GM12878 (cell line): ENCODE results near the gene EFNB2. TPM values are rescaled to one million over a fixed set of nuclear protein-coding genes. Genes with fewer than 3 reads are reported as not detected.

Experiments used
- CHD1 ChIP-seq: IDR thresholded peaks from 2 replicates; pipeline ENCODE4 v1.6.1; 2012; ENCODE audit warnings: low read depth, low read length, improper control_type of control experiment
- CREM ChIP-seq: IDR thresholded peaks from 2 replicates; pipeline ENCODE4 v1.6.1; 2014; ENCODE audit warnings: antibody characterized with exemption, low read depth
- HDGF ChIP-seq: fragments of 450-650 bp; IDR thresholded peaks from 2 replicates; pipeline ENCODE4 v1.6.1; 2016; ENCODE audit warnings: antibody characterized with exemption
- IKZF2 ChIP-seq, 2 experiments: fragments of 450-650 bp; IDR thresholded peaks; 2 replicates each; pipeline ENCODE4 v1.6.1; 2017; ENCODE audit warnings: mild to moderate bottlenecking in 2 of 2, moderate library complexity in 2 of 2
- JUND ChIP-seq: IDR thresholded peaks from 2 replicates; pipeline ENCODE4 v1.6.1; 2012; ENCODE audit warnings: low read depth, mild to moderate bottlenecking, low read length, improper control_type of control experiment, moderate library complexity
- KAT2A ChIP-seq: conservative IDR thresholded peaks from 2 replicates; pipeline ENCODE4 v1.6.1; 2011; ENCODE audit warnings: low read depth, low read length; ENCODE audit not compliant: control insufficient read depth
- KDM1A ChIP-seq: fragments of 200-600 bp; sonication (generic); IDR thresholded peaks from 2 replicates; pipeline ENCODE4 v1.6.1; 2016; ENCODE audit warnings: borderline replicate concordance
- KLF5 ChIP-seq: fragments of 450-650 bp; IDR thresholded peaks from 2 replicates; pipeline ENCODE4 v1.6.1; 2014; ENCODE audit warnings: mild to moderate bottlenecking; ENCODE audit not compliant: partially characterized antibody
- MYB ChIP-seq: fragments of 150-350 bp; IDR thresholded peaks from 2 replicates; pipeline ENCODE4 v1.6.1; 2014; ENCODE audit warnings: mild to moderate bottlenecking, low read depth, low read length, borderline replicate concordance
- POLR2A ChIP-seq: IDR thresholded peaks from 2 replicates; pipeline ENCODE4 v1.6.1; 2011; ENCODE audit warnings: low read depth, mild to moderate bottlenecking, low read length
- POLR2AphosphoS2 ChIP-seq: IDR thresholded peaks from 2 replicates; pipeline ENCODE4 v1.6.1; 2011; ENCODE audit warnings: low read depth, mild to moderate bottlenecking, low read length, improper control_type of control experiment, moderate library complexity
- POLR2AphosphoS5 ChIP-seq: IDR thresholded peaks from 2 replicates; pipeline ENCODE4 v1.6.1; 2011; ENCODE audit warnings: mild to moderate bottlenecking, low read length, inconsistent platforms
- SIX5 ChIP-seq: IDR thresholded peaks from 2 replicates; pipeline ENCODE4 v1.6.1; 2011; ENCODE audit warnings: mild to moderate bottlenecking, low read depth, low read length, moderate library complexity; ENCODE audit not compliant: severe bottlenecking
- SMC3 ChIP-seq: IDR thresholded peaks from 2 replicates; pipeline ENCODE4 v1.6.1; 2011; ENCODE audit warnings: low read length, improper control_type of control experiment, borderline replicate concordance
- SREBF1 ChIP-seq: IDR thresholded peaks from 2 replicates; pipeline ENCODE4 v1.6.1; 2012; ENCODE audit warnings: mild to moderate bottlenecking, low read length
- TCF3 ChIP-seq: IDR thresholded peaks from 2 replicates; pipeline ENCODE4 v1.6.1; 2012; ENCODE audit warnings: low read depth, mild to moderate bottlenecking, low read length, borderline replicate concordance; ENCODE audit not compliant: insufficient read depth
- TCF7 ChIP-seq: IDR thresholded peaks from 2 replicates; pipeline ENCODE4 v1.6.1; 2014; ENCODE audit warnings: antibody characterized with exemption, borderline replicate concordance
- YBX1 ChIP-seq: fragments of 450-650 bp; IDR thresholded peaks from 2 replicates; pipeline ENCODE4 v1.6.1; 2016; ENCODE audit warnings: antibody characterized with exemption
- ZBED1 ChIP-seq: IDR thresholded peaks from 2 replicates; pipeline ENCODE4 v1.6.1; 2016; ENCODE audit warnings: borderline replicate concordance
- ZSCAN29 ChIP-seq: fragments of 450-650 bp; IDR thresholded peaks from 2 replicates; pipeline ENCODE4 v1.6.1; 2017; ENCODE audit warnings: mild to moderate bottlenecking, moderate library complexity
- polyA plus RNA-seq, 11 experiments: library from polyadenylated mRNA; depleted of rRNA in 4 of 11; unstranded in 6 of 11; stranded (reverse) in 5 of 11; fragments of >200 nt; fragmentation: Nextera tagmentation in 4 of 11; fragmentation: Illumina TruSeq in 1 of 11; extraction: Ambion mirVana in 4 of 11; extraction: Trizol in 1 of 11; gene quantifications; 1 replicate in 1 of 11; 2 replicates in 10 of 11; pipeline versions ENCODE4 v1.2.1 to v1.2.3, GENCODE V29; 2011 to 2016; ENCODE audit warnings: inconsistent platforms in 2 of 11, missing spikeins in 2 of 11, low read depth in 1 of 11
- total RNA-seq, 4 experiments: library from RNA; depleted of rRNA in 3 of 4; stranded (reverse); fragments of >200 nt in 3 of 4; fragmentation: Illumina TruSeq in 1 of 4; extraction: Trizol in 1 of 4; gene quantifications; 2 replicates each; pipeline versions ENCODE4 v1.2.1 to v1.2.3, GENCODE V29; 2013 to 2021
- TF ChIP-seq, protein P1 (sequence below): IDR thresholded peaks from 2 replicates; pipeline ENCODE4 v1.6.1; 2012; ENCODE audit warnings: low read depth, low read length, improper control_type of control experiment
- TF ChIP-seq, protein P2 (sequence below): IDR thresholded peaks from 2 replicates; pipeline ENCODE4 v1.6.1; 2012; ENCODE audit warnings: low read depth, low read length, improper control_type of control experiment
- TF ChIP-seq, protein P3 (sequence below): fragments of 450-650 bp; formaldehyde crosslinking; IDR thresholded peaks from 2 replicates; pipeline ENCODE4 v1.4.0; 2020; ENCODE audit warnings: mild to moderate bottlenecking, moderate library complexity
- TF ChIP-seq, protein P4 (sequence below): IDR thresholded peaks from 2 replicates; pipeline ENCODE4 v1.6.1; 2011; ENCODE audit warnings: borderline replicate concordance, low read depth, mild to moderate bottlenecking, moderate library complexity, low read length; ENCODE audit not compliant: insufficient read depth, poor library complexity, severe bottlenecking

EFNB2 gene
- total and polyA plus RNA-seq, 10 of the 15 experiments (the other 5 are each of a cell fraction or from before 2014, with no cell fraction given) = 0.12 to 1.5 (median 0.31) TPM; not detected in 1

DNA sequence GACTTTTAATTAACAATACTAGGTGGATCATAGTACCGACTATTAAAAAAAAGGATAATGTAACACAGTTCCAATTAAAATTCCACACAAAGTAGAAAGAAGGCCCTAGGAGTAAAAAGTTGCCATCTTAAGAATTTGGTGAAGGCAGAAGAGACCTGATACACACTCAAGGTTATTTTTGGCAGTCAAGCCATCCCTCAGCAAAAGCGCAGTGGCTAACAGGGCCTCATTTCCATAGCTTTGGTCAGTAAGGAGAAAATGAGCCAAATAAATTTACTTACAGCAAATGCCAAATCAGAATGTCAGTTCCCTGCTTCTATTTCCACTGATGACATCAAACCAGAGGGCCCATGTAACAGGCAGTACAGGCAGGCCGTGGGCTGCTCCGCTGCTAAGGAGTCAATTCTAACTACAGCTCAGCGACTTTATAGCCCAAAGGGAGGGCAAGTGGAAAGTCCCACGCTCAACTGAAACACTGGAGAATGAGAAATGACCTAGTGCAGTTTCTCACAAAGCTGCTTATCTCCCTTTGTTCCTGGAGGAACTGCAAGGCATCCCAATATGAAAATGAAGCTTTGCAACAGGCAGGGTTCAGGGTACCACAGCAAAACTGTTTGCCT lies 26.2 kb upstream of the EFNB2 start (continued):
- TF ChIP-seq, protein P1, sequence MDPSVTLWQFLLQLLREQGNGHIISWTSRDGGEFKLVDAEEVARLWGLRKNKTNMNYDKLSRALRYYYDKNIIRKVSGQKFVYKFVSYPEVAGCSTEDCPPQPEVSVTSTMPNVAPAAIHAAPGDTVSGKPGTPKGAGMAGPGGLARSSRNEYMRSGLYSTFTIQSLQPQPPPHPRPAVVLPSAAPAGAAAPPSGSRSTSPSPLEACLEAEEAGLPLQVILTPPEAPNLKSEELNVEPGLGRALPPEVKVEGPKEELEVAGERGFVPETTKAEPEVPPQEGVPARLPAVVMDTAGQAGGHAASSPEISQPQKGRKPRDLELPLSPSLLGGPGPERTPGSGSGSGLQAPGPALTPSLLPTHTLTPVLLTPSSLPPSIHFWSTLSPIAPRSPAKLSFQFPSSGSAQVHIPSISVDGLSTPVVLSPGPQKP = no peak
- TF ChIP-seq MYB (no peak), IKZF2 (IDR thresholded peaks at IDR 0.05) (peak; percentile 74 to 75), POLR2AphosphoS5 (peak; percentile 81), KLF5 (no peak), JUND (no peak), SIX5 (no peak), SREBF1 (no peak), SMC3 (no peak), ZSCAN29 (no peak), TCF7 (no peak), KAT2A (no peak), CREM (peak; percentile 66; the same call in 1 of the 2 replicates), TCF3 (no peak), POLR2AphosphoS2 (no peak), KDM1A (no peak), CHD1 (no peak), POLR2A (peak; percentile 64), HDGF (no peak), YBX1 (no peak), ZBED1 (0 out of 2 replicates have a peak, but pooled peaks have one; percentile 44)
- TF ChIP-seq, protein P2, sequence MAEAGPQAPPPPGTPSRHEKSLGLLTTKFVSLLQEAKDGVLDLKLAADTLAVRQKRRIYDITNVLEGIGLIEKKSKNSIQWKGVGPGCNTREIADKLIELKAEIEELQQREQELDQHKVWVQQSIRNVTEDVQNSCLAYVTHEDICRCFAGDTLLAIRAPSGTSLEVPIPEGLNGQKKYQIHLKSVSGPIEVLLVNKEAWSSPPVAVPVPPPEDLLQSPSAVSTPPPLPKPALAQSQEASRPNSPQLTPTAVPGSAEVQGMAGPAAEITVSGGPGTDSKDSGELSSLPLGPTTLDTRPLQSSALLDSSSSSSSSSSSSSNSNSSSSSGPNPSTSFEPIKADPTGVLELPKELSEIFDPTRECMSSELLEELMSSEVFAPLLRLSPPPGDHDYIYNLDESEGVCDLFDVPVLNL = no peak
- TF ChIP-seq, protein P3, sequence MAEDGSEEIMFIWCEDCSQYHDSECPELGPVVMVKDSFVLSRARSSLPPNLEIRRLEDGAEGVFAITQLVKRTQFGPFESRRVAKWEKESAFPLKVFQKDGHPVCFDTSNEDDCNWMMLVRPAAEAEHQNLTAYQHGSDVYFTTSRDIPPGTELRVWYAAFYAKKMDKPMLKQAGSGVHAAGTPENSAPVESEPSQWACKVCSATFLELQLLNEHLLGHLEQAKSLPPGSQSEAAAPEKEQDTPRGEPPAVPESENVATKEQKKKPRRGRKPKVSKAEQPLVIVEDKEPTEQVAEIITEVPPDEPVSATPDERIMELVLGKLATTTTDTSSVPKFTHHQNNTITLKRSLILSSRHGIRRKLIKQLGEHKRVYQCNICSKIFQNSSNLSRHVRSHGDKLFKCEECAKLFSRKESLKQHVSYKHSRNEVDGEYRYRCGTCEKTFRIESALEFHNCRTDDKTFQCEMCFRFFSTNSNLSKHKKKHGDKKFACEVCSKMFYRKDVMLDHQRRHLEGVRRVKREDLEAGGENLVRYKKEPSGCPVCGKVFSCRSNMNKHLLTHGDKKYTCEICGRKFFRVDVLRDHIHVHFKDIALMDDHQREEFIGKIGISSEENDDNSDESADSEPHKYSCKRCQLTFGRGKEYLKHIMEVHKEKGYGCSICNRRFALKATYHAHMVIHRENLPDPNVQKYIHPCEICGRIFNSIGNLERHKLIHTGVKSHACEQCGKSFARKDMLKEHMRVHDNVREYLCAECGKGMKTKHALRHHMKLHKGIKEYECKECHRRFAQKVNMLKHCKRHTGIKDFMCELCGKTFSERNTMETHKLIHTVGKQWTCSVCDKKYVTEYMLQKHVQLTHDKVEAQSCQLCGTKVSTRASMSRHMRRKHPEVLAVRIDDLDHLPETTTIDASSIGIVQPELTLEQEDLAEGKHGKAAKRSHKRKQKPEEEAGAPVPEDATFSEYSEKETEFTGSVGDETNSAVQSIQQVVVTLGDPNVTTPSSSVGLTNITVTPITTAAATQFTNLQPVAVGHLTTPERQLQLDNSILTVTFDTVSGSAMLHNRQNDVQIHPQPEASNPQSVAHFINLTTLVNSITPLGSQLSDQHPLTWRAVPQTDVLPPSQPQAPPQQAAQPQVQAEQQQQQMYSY (CRISPR knock-in tag) = no peak
- TF ChIP-seq, protein P4, sequence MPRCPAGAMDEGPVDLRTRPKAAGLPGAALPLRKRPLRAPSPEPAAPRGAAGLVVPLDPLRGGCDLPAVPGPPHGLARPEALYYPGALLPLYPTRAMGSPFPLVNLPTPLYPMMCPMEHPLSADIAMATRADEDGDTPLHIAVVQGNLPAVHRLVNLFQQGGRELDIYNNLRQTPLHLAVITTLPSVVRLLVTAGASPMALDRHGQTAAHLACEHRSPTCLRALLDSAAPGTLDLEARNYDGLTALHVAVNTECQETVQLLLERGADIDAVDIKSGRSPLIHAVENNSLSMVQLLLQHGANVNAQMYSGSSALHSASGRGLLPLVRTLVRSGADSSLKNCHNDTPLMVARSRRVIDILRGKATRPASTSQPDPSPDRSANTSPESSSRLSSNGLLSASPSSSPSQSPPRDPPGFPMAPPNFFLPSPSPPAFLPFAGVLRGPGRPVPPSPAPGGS = no peak
